ENCODE measurements around the gene TFF3.

TFF3 gene

GRCh38 chr21:42348762-42349161, 33.6 kb upstream of the TFF3 start:
- Histone ChIP-seq H3K4me3 (ENCODE audit: low read depth, low read length) (no peak overlapping the region), H3K9me3 (ENCODE audit: control insufficient read depth, low read length) (no peaks in the 10 kb centered on the region), H3K79me2 (no peaks in the 10 kb centered on the region), H3K4me1 (no peaks in the 10 kb centered on the region), H3K36me3 (ENCODE audit: control insufficient read depth, insufficient read depth, low read length) (no peaks in the 10 kb centered on the region), H3K27me3 (ENCODE audit: control insufficient read depth, insufficient read depth, low read length) (no peaks in the 10 kb centered on the region), H3K4me2 (ENCODE audit: low read length) (no peak overlapping the region), H2AFZ (no peak overlapping the region), H3K27ac (no peak overlapping the region), H3K9ac (no peak overlapping the region)
- TF ChIP-seq, protein P1, sequence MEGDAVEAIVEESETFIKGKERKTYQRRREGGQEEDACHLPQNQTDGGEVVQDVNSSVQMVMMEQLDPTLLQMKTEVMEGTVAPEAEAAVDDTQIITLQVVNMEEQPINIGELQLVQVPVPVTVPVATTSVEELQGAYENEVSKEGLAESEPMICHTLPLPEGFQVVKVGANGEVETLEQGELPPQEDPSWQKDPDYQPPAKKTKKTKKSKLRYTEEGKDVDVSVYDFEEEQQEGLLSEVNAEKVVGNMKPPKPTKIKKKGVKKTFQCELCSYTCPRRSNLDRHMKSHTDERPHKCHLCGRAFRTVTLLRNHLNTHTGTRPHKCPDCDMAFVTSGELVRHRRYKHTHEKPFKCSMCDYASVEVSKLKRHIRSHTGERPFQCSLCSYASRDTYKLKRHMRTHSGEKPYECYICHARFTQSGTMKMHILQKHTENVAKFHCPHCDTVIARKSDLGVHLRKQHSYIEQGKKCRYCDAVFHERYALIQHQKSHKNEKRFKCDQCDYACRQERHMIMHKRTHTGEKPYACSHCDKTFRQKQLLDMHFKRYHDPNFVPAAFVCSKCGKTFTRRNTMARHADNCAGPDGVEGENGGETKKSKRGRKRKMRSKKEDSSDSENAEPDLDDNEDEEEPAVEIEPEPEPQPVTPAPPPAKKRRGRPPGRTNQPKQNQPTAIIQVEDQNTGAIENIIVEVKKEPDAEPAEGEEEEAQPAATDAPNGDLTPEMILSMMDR (IDR thresholded peaks at IDR 0.05), result no peak

DNA sequence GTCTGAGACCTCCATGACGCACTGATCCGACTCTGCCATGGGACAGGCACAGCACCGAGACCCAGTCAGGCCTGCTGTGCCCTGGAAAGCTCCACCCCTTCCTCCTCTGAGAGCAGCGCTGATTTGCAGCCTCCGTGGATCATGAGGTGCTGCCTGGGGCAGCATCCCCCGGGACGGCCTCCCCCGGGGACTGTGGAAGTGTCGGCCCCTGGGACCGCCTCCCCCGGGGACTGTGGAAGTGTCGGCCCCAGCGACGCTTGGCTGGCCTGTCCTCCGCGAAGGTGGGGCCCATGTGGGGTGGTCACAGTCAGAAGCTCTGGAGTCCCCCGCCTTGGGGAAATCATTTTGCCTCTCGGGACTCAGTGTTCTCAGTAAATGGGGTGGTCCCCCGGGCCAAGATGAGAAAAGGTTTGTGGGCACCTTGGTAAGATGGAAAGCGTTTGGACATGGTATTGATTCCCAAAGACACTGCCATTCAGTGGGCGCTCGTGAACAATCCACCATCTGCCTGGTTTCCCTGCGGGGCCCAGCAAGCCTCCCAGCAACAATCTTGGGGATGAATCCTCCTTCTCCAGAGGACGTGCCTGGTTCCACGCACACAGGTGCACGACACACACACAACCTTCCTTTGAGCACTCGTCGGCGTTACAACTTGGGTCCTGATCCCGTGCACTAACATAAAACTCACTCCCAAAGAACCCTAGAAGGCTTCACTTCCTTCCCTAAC, 32.6 kb upstream of the TFF3 start:
- no peak overlapping the region for H3K4me2 ChIP-seq (ENCODE audit: low read length)
- H3K36me3 ChIP-seq (ENCODE audit: control insufficient read depth, insufficient read depth, low read length), result no peaks in the 10 kb centered on the region
- H3K4me3 ChIP-seq (ENCODE audit: low read depth, low read length), result no peak overlapping the region
- TF ChIP-seq, protein P1 (IDR thresholded peaks at IDR 0.05), result no peak
- no peaks in the 10 kb centered on the region for H3K27me3 ChIP-seq (ENCODE audit: control insufficient read depth, insufficient read depth, low read length)
- no peaks in the 10 kb centered on the region for H3K9me3 ChIP-seq (ENCODE audit: control insufficient read depth, low read length)
- H3K27ac ChIP-seq, result no peak overlapping the region
- H2AFZ ChIP-seq, result no peak overlapping the region
- H3K9ac ChIP-seq, result no peak overlapping the region
- H3K79me2 ChIP-seq, result no peaks in the 10 kb centered on the region
- no peaks in the 10 kb centered on the region for H3K4me1 ChIP-seq

DNA sequence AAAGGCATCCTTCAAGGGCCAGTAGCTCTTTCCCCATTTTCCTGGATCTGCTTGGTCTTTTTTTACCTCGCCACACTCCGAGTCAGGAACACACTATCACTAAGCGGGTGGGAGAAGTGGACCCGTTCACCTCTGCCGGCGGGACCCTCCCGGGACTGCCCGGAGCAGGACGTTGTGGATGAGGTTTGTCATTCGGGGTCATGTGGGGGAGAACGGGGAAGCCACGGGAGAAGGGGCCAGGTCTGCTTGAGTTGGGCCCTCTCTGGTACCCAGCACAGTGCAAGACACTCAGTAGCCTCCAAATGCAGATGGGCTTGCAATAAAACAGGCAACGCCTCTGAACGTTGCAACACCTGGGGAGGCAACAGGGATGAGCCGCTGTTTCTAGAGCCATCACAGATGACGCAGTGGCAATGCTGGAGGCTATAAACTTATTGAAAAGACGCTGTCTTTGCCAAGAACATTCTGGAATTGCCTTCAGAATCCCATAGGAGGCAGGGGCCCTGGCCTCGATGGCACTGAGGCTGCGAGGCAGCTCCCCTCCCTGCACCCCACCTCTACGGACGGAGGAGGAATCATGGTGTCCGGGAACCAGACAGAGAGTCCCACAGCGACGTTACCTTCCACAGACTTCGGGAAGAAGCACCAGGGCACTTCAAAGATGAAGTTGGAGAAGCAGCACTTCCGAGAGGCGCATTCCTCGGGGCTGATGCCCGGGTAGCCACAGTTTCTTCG, 31.8 kb upstream of the TFF3 start:
- H2AFZ ChIP-seq, result no peak overlapping the region
- no peak overlapping the region for H3K27ac ChIP-seq
- no peaks in the 10 kb centered on the region for H3K4me1 ChIP-seq
- H3K27me3 ChIP-seq (ENCODE audit: control insufficient read depth, insufficient read depth, low read length), result no peaks in the 10 kb centered on the region
- no peak overlapping the region for H3K9ac ChIP-seq
- no peaks in the 10 kb centered on the region for H3K36me3 ChIP-seq (ENCODE audit: control insufficient read depth, insufficient read depth, low read length)
- H3K4me3 ChIP-seq (ENCODE audit: low read depth, low read length), result no peak overlapping the region
- H3K79me2 ChIP-seq, result no peaks in the 10 kb centered on the region
- no peaks in the 10 kb centered on the region for H3K9me3 ChIP-seq (ENCODE audit: control insufficient read depth, low read length)
- H3K4me2 ChIP-seq (ENCODE audit: low read length), result no peak overlapping the region
- TF ChIP-seq, protein P1 (IDR thresholded peaks at IDR 0.05), result no peak

- no peak overlapping the region for H2AFZ ChIP-seq
- H3K9me3 ChIP-seq (ENCODE audit: control insufficient read depth, low read length), result no peaks in the 10 kb centered on the region
- H3K27ac ChIP-seq, result no peak overlapping the region
- H3K36me3 ChIP-seq (ENCODE audit: control insufficient read depth, insufficient read depth, low read length), result no peaks in the 10 kb centered on the region
- H3K79me2 ChIP-seq, result no peaks in the 10 kb centered on the region
- TF ChIP-seq, protein P1 (IDR thresholded peaks at IDR 0.05), result no peak
- no peak overlapping the region for H3K4me3 ChIP-seq (ENCODE audit: low read depth, low read length)
- no peak overlapping the region for H3K9ac ChIP-seq
- H3K27me3 ChIP-seq (ENCODE audit: control insufficient read depth, insufficient read depth, low read length), result no peaks in the 10 kb centered on the region
- no peaks in the 10 kb centered on the region for H3K4me1 ChIP-seq
- no peak overlapping the region for H3K4me2 ChIP-seq (ENCODE audit: low read length)
Measured at GRCh38 chr21:42346441-42346840, 31.2 kb upstream of the TFF3 start.
